ENCODE data around the gene EIF3B. TPM values are rescaled to one million over a fixed set of nuclear protein-coding genes. Genes with fewer than 3 reads are reported as not detected.

Gene EIF3B
- total RNA-seq, 1 donor from 2014 or later = 47.2 TPM

Small RNAs within 50 kb of the gene (small RNA-seq; reads per million reads assigned to genes)
- not detected for gene AC004840.2 (ENCODE audit: low replicate concordance)

Other genes starting within 250 kb of the EIF3B start
- 18.7 TPM for gene MAD1L1, start 121.9 kb upstream of the EIF3B start, total RNA-seq
- gene MRM2, start 112.6 kb upstream of the EIF3B start, total RNA-seq = 14.3 TPM
- gene NUDT1, start 112.6 kb upstream of the EIF3B start, total RNA-seq = 13.3 TPM
- gene SNX8, start 40.4 kb upstream of the EIF3B start, total RNA-seq = 4.9 TPM
- gene CHST12, start 48.8 kb downstream of the EIF3B start, total RNA-seq = 2.2 TPM
- not detected for gene GRIFIN, start 121.6 kb downstream of the EIF3B start, total RNA-seq
- 6.6 TPM for gene LFNG, start 164.9 kb downstream of the EIF3B start, total RNA-seq
- 15.7 TPM for gene BRAT1, start 200.7 kb downstream of the EIF3B start, total RNA-seq
- 18.7 TPM for gene IQCE, start 204.2 kb downstream of the EIF3B start, total RNA-seq

All from temporal lobe (tissue), 2 donors.